Measurements from ENCODE around the gene TANC2. TPM values are rescaled to one million over a fixed set of nuclear protein-coding genes. Genes with fewer than 3 reads are reported as not detected.

TANC2 gene
- total RNA-seq, 1 experiment from 2014 or later = 18.6 TPM

- Mint-ChIP-seq H3K4me3 (no peak overlapping the region), H3K4me1 (no peaks in the 10 kb centered on the region), H3K36me3 (no peaks in the 10 kb centered on the region), H3K27me3 (ENCODE audit: low read depth) (no peaks in the 10 kb centered on the region), H3K27ac (no peak overlapping the region), H3K9me3 (peaks cover 1% of the 10 kb centered on the region; the same call in 1 of the 2 replicates)
- DNase-seq (ENCODE audit: low spot score) (no peak), ATAC-seq (no peak)
- POLR2A ChIA-PET = no interaction called here
- CTCF ChIA-PET = no interaction called here
- no peak for TF ChIP-seq USF1 (CRISPR knock-in tag; IDR thresholded peaks at IDR 0.05)
- TF ChIP-seq ZNF512 (CRISPR knock-in tag; IDR thresholded peaks at IDR 0.05; ENCODE audit: borderline replicate concordance) = no peak
Observed at GRCh38 chr17:62925267-62925836, 40.7 kb upstream of the TANC2 start.

GRCh38 chr17:62927083-62927482, 39.0 kb upstream of the TANC2 start:
- H3K27ac Mint-ChIP-seq = no peak overlapping the region
- ChIA-PET CTCF (no interaction called here), POLR2A (no interaction called here)
- H3K9me3 Mint-ChIP-seq = no peaks in the 10 kb centered on the region
- no peak overlapping the region for H3K4me3 Mint-ChIP-seq
- no peak for TF ChIP-seq ZNF532 (CRISPR knock-in tag; IDR thresholded peaks at IDR 0.05; ENCODE audit: borderline replicate concordance)
- TF ChIP-seq ATF1 (CRISPR knock-in tag; IDR thresholded peaks at IDR 0.05) = no peak
- TF ChIP-seq SOX15 (CRISPR knock-in tag; IDR thresholded peaks at IDR 0.05) = no peak
- no peak for TF ChIP-seq ZNF512 (CRISPR knock-in tag; IDR thresholded peaks at IDR 0.05; ENCODE audit: borderline replicate concordance)
- no peak for TF ChIP-seq RELA (CRISPR knock-in tag; IDR thresholded peaks at IDR 0.05; ENCODE audit: borderline replicate concordance)
- no peak for TF ChIP-seq E2F1 (CRISPR knock-in tag; IDR thresholded peaks at IDR 0.05)
- no peak for TF ChIP-seq NR3C1 (CRISPR knock-in tag; conservative IDR thresholded peaks at IDR 0.05; ENCODE audit: low read depth)
- no peak for TF ChIP-seq RORB (CRISPR knock-in tag; IDR thresholded peaks at IDR 0.05)
- no peak for TF ChIP-seq FOXJ3 (CRISPR knock-in tag; IDR thresholded peaks at IDR 0.05; ENCODE audit: borderline replicate concordance)
- no peak for TF ChIP-seq ZBTB21 (CRISPR knock-in tag; IDR thresholded peaks at IDR 0.05; ENCODE audit: borderline replicate concordance)
- TF ChIP-seq ZNF423 (CRISPR knock-in tag; IDR thresholded peaks at IDR 0.05) = no peak
- TF ChIP-seq USF1 (CRISPR knock-in tag; IDR thresholded peaks at IDR 0.05) = no peak
- DNase-seq (ENCODE audit: low spot score) (no peak), ATAC-seq (no peak)
- no peaks in the 10 kb centered on the region for H3K36me3 Mint-ChIP-seq
- H3K4me1 Mint-ChIP-seq = no peaks in the 10 kb centered on the region
- no peaks in the 10 kb centered on the region for H3K27me3 Mint-ChIP-seq (ENCODE audit: low read depth)
